HAP-1 (cell line): Measurements from ENCODE around the gene PYM1.
"Not testable (repeated sequence)": the region's sequence is repeated elsewhere in the genome, so short reads cannot be mapped to it uniquely, and the experiment has no call there.

ENCODE experiments used
- DNase-seq, 2 experiments: peaks; one replicate each; pipeline ENCODE4 v3.0.0-alpha.2; 2016 to 2020; ENCODE audit warnings: low spot score in 2 of 2
- H3K27me3 ChIP-seq: fragments of 250-450 bp; sonication (Bioruptor Pico); 2 replicates; pipeline ENCODE4 v1.5.1; 2020; ENCODE audit warnings: low read depth, mild to moderate bottlenecking, moderate library complexity
- H3K36me3 ChIP-seq: fragments of 250-450 bp; sonication (Bioruptor Pico); replicated peaks from 2 replicates; pipeline ENCODE4 v1.5.1; 2020; ENCODE audit warnings: mild to moderate bottlenecking
- H3K4me1 ChIP-seq: fragments of 250-450 bp; sonication (Bioruptor Pico); 2 replicates; pipeline ENCODE4 v1.5.1; 2020; ENCODE audit warnings: mild to moderate bottlenecking
- H3K4me3 ChIP-seq: fragments of 250-450 bp; sonication (Bioruptor Pico); 2 replicates; pipeline ENCODE4 v1.5.1; 2020; ENCODE audit warnings: mild to moderate bottlenecking, moderate library complexity
- H3K9me3 ChIP-seq: fragments of 250-450 bp; sonication (Bioruptor Pico); 2 replicates; pipeline ENCODE4 v1.5.1; 2020; ENCODE audit warnings: mild to moderate bottlenecking, moderate library complexity
- in situ Hi-C: fragments of 300-500 bp; cut with MboI; formaldehyde crosslinking; loops from 3 replicates; pipeline ENCODE4 v1.14.3; 2020; ENCODE audit warnings: low sequenced_read_pairs, inconsistent platforms, mixed read lengths

PYM1 gene

DNA sequence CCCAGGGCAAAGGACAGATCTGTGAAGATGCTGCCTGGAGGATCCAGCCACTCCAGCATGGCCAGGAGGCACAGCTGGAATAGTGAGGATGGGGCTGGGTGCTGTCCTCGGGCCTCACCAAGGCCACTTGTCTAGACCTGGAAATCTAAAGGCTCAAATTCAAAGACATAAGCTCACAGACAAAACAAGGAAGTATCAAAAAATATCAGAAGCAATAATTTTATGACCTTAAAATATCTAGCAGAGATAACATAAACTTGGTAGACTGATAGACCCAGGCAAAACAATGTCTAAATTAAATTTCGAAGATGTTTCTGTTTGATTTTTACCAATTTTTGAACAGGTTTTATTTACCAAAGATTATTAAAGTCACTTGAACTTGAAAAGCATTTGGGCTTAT, 62.4 kb downstream of the PYM1 start:
- Histone ChIP-seq H3K36me3 (no peaks in the 10 kb centered on the region), H3K4me1 (no peaks in the 10 kb centered on the region), H3K4me3 (no peak overlapping the region), H3K9me3 (0 out of 2 replicates have a peak, but pooled peaks cover 2% of the 10 kb centered on the region), H3K27me3 (no peaks in the 10 kb centered on the region)
- DNase-seq: no peak
- in situ Hi-C loops: no loop called here

DNA sequence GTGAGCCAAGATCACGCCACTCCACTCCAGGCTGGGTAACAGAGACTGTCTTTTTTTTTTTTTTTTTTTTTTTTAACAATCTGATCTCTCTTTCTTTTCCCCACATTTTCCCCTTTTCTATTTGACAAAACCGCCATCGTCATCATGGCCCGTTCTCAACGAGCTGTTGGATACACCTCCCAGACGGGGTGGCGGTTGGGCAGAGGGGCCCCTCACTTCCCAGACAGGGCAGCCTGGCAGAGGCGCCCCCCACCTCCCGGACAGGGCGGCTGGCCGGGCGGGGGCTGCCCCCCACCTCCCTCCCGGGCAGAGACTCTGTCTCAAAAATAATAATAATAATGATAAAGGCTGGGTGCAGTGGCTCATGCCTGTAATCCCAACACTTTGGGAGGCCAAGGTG, 64.8 kb downstream of the PYM1 start:
- H3K4me1 ChIP-seq, H3K4me3 ChIP-seq, H3K36me3 ChIP-seq, DNase-seq, H3K27me3 ChIP-seq, H3K9me3 ChIP-seq, in situ Hi-C loops: not testable (repeated sequence)

DNA sequence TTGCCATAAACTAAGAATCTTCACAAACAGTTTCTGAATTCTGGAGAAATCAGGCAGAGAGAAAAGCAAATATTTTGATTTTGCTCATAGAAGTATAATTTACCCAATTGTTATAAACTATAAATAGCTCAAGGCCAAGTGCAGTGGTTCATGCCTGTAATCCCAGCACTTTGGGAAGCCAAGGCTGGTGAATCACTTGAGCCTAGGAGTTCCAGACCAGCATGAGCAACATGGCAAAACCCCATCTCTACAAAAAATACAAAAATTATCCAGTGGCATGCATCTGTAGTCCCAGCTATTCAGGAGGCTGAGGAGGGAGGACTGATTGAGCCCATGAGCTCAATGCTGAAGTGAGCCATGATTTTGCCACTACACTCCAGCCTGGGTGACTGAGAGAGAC, 65.4 kb downstream of the PYM1 start:
- no peak for DNase-seq
- no peaks in the 10 kb centered on the region for H3K27me3 ChIP-seq
- H3K4me1 ChIP-seq: no peaks in the 10 kb centered on the region
- no peaks in the 10 kb centered on the region for H3K36me3 ChIP-seq
- in situ Hi-C loops: no loop called here
- H3K4me3 ChIP-seq: no peak overlapping the region
- H3K9me3 ChIP-seq: 0 out of 2 replicates have a peak, but pooled peaks cover 2% of the 10 kb centered on the region

DNA sequence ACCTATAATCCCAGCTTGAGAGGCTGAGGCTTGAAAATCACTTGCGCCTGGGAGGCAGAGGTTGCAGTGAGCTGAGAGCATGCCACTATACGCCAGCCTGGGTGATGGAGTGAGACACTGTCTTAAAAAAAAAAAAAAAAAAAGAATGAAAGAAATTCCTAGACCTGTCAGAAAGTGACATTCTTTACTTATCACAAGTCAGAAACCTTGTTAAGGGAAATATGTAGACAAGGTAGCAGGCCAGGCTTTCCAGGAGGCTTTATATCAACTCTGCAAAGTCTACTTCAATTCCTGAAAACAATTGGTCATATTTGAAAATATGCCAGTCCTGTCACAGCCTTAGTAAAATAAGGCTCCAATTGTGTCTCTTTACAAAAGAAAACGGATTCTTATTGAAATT, 65.8 kb downstream of the PYM1 start:
- in situ Hi-C loops: no loop called here
- no peaks in the 10 kb centered on the region for H3K36me3 ChIP-seq
- no peak overlapping the region for H3K4me3 ChIP-seq
- H3K4me1 ChIP-seq: no peaks in the 10 kb centered on the region
- 0 out of 2 replicates have a peak, but pooled peaks cover 2% of the 10 kb centered on the region for H3K9me3 ChIP-seq
- no peaks in the 10 kb centered on the region for H3K27me3 ChIP-seq
- DNase-seq: no peak

DNA sequence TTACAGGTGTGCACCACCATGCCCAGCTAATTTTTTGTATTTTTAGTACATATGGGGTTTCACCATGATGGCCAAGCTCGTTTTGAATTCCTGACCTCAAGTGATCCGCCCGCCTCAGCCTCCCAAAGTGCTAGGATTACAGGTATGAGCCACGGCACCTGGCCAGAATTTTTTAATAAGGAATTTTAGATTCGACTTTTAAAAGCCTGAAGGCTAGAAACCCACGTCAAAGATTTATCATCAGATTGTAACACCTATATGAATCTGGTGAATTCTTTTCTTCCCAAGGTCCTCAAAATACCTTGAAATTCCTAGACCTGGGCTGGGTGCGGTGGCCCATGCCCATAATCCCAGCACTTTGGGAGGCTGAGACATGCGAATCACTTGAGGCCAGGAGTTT, 66.3 kb downstream of the PYM1 start:
- Histone ChIP-seq H3K27me3 (no peaks in the 10 kb centered on the region), H3K36me3 (no peaks in the 10 kb centered on the region), H3K4me1 (no peaks in the 10 kb centered on the region), H3K4me3 (no peak overlapping the region), H3K9me3 (0 out of 2 replicates have a peak, but pooled peaks cover 2% of the 10 kb centered on the region)
- in situ Hi-C loops: no loop called here
- DNase-seq: no peak

DNA sequence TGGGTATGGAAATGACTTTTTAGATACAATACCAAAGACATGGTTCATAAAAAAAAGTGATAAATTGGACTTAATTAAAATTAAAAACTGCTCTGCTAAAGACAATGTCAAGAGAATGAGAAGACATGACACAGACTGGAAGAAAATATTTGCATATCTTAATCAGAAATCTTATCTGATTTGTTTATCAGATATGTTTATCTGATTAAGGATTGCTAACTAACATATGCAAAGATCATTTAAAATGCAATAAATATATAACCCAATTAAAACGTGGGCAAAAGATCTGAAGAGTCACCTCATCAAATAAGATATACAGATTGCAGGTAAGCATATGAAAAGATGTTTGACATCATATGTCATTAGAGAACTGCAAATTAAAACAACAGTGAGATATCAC, 75.0 kb downstream of the PYM1 start:
- no peak for DNase-seq
- H3K4me1 ChIP-seq: no peaks in the 10 kb centered on the region
- peaks cover 7% of the 10 kb centered on the region; the same call in 1 of the 2 replicates for H3K27me3 ChIP-seq
- in situ Hi-C loops: no loop called here
- H3K9me3 ChIP-seq: no peaks in the 10 kb centered on the region
- H3K36me3 ChIP-seq: no peaks in the 10 kb centered on the region
- no peak overlapping the region for H3K4me3 ChIP-seq
